ENCODE measurements around the gene GPRC5C. TPM values are rescaled to one million over a fixed set of nuclear protein-coding genes. Genes with fewer than 3 reads are reported as not detected.
"Not testable (repeated sequence)": the region's sequence is repeated elsewhere in the genome, so short reads cannot be mapped to it uniquely, and the experiment has no call there.

GPRC5C gene
- total and polyA plus RNA-seq, 8 donors, result 38.2 to 106 (median 49.9) TPM

DNA sequence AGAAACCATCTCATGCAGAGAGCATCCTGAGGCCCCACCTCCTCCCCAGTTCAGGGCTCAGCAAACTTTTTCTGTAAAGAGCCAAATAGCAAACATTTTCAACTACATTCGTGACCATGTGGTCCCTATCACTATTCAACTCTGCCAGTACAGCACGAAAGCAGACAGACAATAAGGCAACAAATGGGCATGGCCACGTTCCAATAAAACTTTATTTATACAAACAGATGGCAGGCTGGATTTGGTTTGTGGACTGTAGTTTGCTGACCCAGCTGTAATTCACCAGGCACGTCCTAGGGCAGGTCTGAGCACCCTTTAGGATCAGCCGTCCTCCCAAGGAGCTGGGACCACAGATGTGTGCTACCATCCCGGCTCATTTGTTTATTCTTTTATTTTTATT is 27.1 kb upstream of the GPRC5C start:
- no peak for FAIRE-seq
- no peak for ATAC-seq
- H3K36me3 ChIP-seq, result no peaks in the 10 kb centered on the region

GRCh38 chr17:74405311-74405710 is 26.6 kb upstream of the GPRC5C start:
- DNase-seq; H3K4me3 ChIP-seq; H3K4me1 ChIP-seq; H3K9me3 ChIP-seq; H3K27ac ChIP-seq; intact Hi-C loops (cut with DNase I); FAIRE-seq; ATAC-seq; H3K36me3 ChIP-seq; H3K27me3 ChIP-seq: not testable (repeated sequence)
- WGBS, 2 donors, result 95 to 96% methylated on average over 5 of the region's 5 CpGs

More for the DNA sequence above, 27.1 kb upstream of the GPRC5C start:
- Histone ChIP-seq H3K27me3 (no peaks in the 10 kb centered on the region), H3K4me1 (no peaks in the 10 kb centered on the region), H3K9me3 (no peaks in the 10 kb centered on the region), H3K4me3 (no peak overlapping the region), H3K27ac (no peak overlapping the region)
- intact Hi-C loops (cut with DNase I), result no loop called here
- DNase-seq, result no peak
- 85 to 86% methylated on average over 6 of the region's 6 CpGs for WGBS, 2 donors
- no peak for TF ChIP-seq CTCF (IDR thresholded peaks at IDR 0.05)

- intact Hi-C loops (cut with DNase I), result no loop called here
- Histone ChIP-seq H3K27me3 (no peaks in the 10 kb centered on the region), H3K4me1 (no peaks in the 10 kb centered on the region), H3K27ac (no peak overlapping the region), H3K9me3 (no peaks in the 10 kb centered on the region), H3K4me3 (no peak overlapping the region), H3K36me3 (no peaks in the 10 kb centered on the region)
- TF ChIP-seq CTCF (IDR thresholded peaks at IDR 0.05), result no peak
- no peak for FAIRE-seq
- 45 to 54% methylated on average over 5 of the region's 5 CpGs for WGBS, 2 donors
- ATAC-seq, result peak; percentile 35 to 70 (median 42)
- DNase-seq, result peak in 1 of 6 donors; percentile 48
These were observed 24.5 kb upstream of the GPRC5C start for GRCh38 chr17:74407384-74407783.

- TF ChIP-seq CTCF (IDR thresholded peaks at IDR 0.05), result no peak
- FAIRE-seq, result no peak
- Histone ChIP-seq H3K9me3 (no peaks in the 10 kb centered on the region), H3K27me3 (no peaks in the 10 kb centered on the region), H3K4me3 (no peak overlapping the region), H3K36me3 (no peaks in the 10 kb centered on the region), H3K27ac (no peak overlapping the region), H3K4me1 (no peaks in the 10 kb centered on the region)
- peak; percentile 68 to 91 (median 83) for ATAC-seq
- intact Hi-C loops (cut with DNase I), result no loop called here
- 71 to 85% methylated on average over 3 of the region's 3 CpGs for WGBS, 2 donors
- DNase-seq, result no peak
These were observed 23.6 kb upstream of the GPRC5C start for GRCh38 chr17:74408262-74408661.

DNA sequence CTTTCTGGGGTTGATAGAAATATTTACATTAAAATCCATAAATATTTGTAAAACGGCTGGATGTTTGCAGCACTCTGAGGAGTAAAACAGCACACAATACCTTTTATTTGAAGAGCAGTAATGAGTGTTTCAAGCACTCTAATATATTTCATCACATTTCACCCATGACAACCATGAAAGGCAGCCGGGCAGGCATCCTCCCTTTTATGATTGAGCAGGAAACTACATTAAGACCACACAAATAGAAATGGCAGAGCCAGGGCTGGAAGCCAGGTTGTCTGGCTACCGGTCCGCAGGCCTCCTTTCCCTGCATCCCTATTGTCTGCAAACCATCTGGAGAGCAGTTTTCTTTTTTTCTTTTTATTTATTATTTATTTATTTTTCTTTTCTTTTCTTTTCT is 23.1 kb upstream of the GPRC5C start:
- Histone ChIP-seq H3K4me1 (no peaks in the 10 kb centered on the region), H3K27ac (no peak overlapping the region), H3K36me3 (no peaks in the 10 kb centered on the region), H3K27me3 (no peaks in the 10 kb centered on the region), H3K4me3 (no peak overlapping the region), H3K9me3 (no peaks in the 10 kb centered on the region)
- TF ChIP-seq CTCF (IDR thresholded peaks at IDR 0.05), result no peak
- intact Hi-C loops (cut with DNase I), result no loop called here
- peak in 3 of 4 donors; percentile 13 to 76 (median 44) for ATAC-seq
- whole genome bisulfite sequencing, 2 donors, result 56 to 76% methylated on average over 4 of the region's 4 CpGs
- FAIRE-seq, result no peak
- no peak for DNase-seq
